Gastrocnemius medialis (tissue), 4 donors: ENCODE data around the gene RBM18.

ENCODE experiments used
- POLR2A ChIP-seq, 2 donors: fragments of 450-650 bp; IDR thresholded peaks; one replicate each; pipeline ENCODE4 v1.6.1; 2017; ENCODE audit warnings: antibody characterized with exemption in 2 of 2, mild to moderate bottlenecking in 2 of 2, moderate library complexity in 2 of 2
- TF ChIP-seq, protein P1 (sequence below), 5 experiments: fragments of 450-650 bp in 3 of 5; fragments of 200-600 bp in 2 of 5; sonication (generic) in 2 of 5; IDR thresholded peaks in 4 of 5; conservative IDR thresholded peaks in 1 of 5; 1 replicate in 4 of 5; 2 replicates in 1 of 5; pipeline ENCODE4 v1.5.1; 2016 to 2019; ENCODE audit warnings: antibody characterized with exemption in 5 of 5, mild to moderate bottlenecking in 3 of 5, moderate library complexity in 3 of 5

DNA sequence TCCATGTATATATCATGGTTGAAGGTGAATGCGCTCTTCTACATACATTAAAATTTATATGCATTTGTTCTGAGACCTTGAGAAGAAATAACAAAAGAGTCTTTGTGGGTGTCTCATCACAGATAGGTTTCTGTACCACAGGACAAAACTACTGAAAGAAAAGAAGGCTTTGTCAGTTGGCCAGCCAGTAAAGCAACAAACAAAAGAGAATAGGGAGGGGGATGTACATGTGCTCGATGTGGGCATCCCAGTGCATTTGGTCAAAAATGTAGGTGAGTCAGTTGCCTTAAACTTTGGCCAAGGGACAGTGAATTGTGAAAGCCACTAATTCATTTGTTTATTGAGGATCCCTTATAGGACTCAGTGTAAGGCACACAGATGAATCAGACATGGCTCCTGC is 13.3 kb downstream of the RBM18 start:
- TF ChIP-seq, protein P1, sequence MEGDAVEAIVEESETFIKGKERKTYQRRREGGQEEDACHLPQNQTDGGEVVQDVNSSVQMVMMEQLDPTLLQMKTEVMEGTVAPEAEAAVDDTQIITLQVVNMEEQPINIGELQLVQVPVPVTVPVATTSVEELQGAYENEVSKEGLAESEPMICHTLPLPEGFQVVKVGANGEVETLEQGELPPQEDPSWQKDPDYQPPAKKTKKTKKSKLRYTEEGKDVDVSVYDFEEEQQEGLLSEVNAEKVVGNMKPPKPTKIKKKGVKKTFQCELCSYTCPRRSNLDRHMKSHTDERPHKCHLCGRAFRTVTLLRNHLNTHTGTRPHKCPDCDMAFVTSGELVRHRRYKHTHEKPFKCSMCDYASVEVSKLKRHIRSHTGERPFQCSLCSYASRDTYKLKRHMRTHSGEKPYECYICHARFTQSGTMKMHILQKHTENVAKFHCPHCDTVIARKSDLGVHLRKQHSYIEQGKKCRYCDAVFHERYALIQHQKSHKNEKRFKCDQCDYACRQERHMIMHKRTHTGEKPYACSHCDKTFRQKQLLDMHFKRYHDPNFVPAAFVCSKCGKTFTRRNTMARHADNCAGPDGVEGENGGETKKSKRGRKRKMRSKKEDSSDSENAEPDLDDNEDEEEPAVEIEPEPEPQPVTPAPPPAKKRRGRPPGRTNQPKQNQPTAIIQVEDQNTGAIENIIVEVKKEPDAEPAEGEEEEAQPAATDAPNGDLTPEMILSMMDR (IDR thresholded peaks at IDR 0.05 in 4 of 5, conservative IDR thresholded peaks at IDR 0.05 in 1 of 5), result no peak
- no peak for TF ChIP-seq POLR2A (IDR thresholded peaks at IDR 0.05)
